Gastrocnemius medialis (tissue), 4 donors: Measurements from ENCODE around the gene BRIP1.

Source experiments
- CTCF ChIP-seq, 5 experiments: fragments of 450-650 bp in 3 of 5; fragments of 200-600 bp in 2 of 5; sonication (generic) in 2 of 5; IDR thresholded peaks in 4 of 5; conservative IDR thresholded peaks in 1 of 5; 1 replicate in 4 of 5; 2 replicates in 1 of 5; pipeline ENCODE4 v1.5.1; 2016 to 2019; ENCODE audit warnings: antibody characterized with exemption in 5 of 5, mild to moderate bottlenecking in 3 of 5, moderate library complexity in 3 of 5
- POLR2A ChIP-seq, 2 donors: fragments of 450-650 bp; IDR thresholded peaks; one replicate each; pipeline ENCODE4 v1.6.1; 2017; ENCODE audit warnings: antibody characterized with exemption in 2 of 2, mild to moderate bottlenecking in 2 of 2, moderate library complexity in 2 of 2

GRCh38 chr17:61766520-61766919 lies 96.8 kb downstream of the BRIP1 start:
- TF ChIP-seq POLR2A (IDR thresholded peaks at IDR 0.05) = no peak
- no peak for TF ChIP-seq CTCF (IDR thresholded peaks at IDR 0.05 in 4 of 5, conservative IDR thresholded peaks at IDR 0.05 in 1 of 5)
